Osteocyte (in vitro differentiated cells): ENCODE measurements around the gene KRTAP4-12. TPM values are rescaled to one million over a fixed set of nuclear protein-coding genes. Genes with fewer than 3 reads are reported as not detected.
"Not testable (repeated sequence)": the region's sequence is repeated elsewhere in the genome, so short reads cannot be mapped to it uniquely, and the experiment has no call there.

Source experiments
- DNase-seq: peaks from one replicate; pipeline ENCODE4 v3.0.0; 2021; ENCODE audit warnings: mixed read lengths; ENCODE audit not compliant: unreplicated experiment; ENCODE audit errors: extremely low spot score
- H3K27ac Mint-ChIP-seq: one replicate; pipeline ENCODE4 v1.8.0; 2021; ENCODE audit warnings: mild to moderate bottlenecking, mixed read lengths; ENCODE audit not compliant: unreplicated experiment
- H3K27me3 Mint-ChIP-seq: one replicate; pipeline ENCODE4 v1.8.0; 2021; ENCODE audit warnings: mixed read lengths; ENCODE audit not compliant: unreplicated experiment
- H3K36me3 Mint-ChIP-seq: one replicate; pipeline ENCODE4 v1.8.0; 2021; ENCODE audit warnings: mixed read lengths; ENCODE audit not compliant: unreplicated experiment
- H3K4me1 Mint-ChIP-seq: one replicate; pipeline ENCODE4 v1.8.0; 2021; ENCODE audit warnings: mixed read lengths; ENCODE audit not compliant: unreplicated experiment
- H3K4me3 Mint-ChIP-seq: one replicate; pipeline ENCODE4 v1.8.0; 2021; ENCODE audit warnings: mild to moderate bottlenecking, moderate library complexity, mixed read lengths; ENCODE audit not compliant: unreplicated experiment
- H3K9me3 Mint-ChIP-seq: one replicate; pipeline ENCODE4 v1.8.0; 2021; ENCODE audit warnings: mixed read lengths; ENCODE audit not compliant: unreplicated experiment
- total RNA-seq: library from RNA; stranded (reverse); gene quantifications from 2 replicates; pipeline ENCODE4 v1.2.1, GENCODE V29; 2021
- TF ChIP-seq, protein P1 (sequence below): fragments of 200-600 bp; sonication (generic); IDR thresholded peaks from 2 replicates; pipeline ENCODE4 v1.5.0; 2021; ENCODE audit warnings: antibody characterized with exemption, mild to moderate bottlenecking, moderate library complexity

KRTAP4-12 gene
- total RNA-seq, 1 donor from 2014 or later = not detected

- Mint-ChIP-seq H3K9me3 (peaks cover 14% of the 10 kb centered on the region), H3K4me1 (peaks cover 7% of the 10 kb centered on the region), H3K27ac (no peak overlapping the region)
These were observed 10.1 kb upstream of the KRTAP4-12 start for GRCh38 chr17:41133880-41134735.

GRCh38 chr17:41131979-41132378 lies 8.0 kb upstream of the KRTAP4-12 start:
- Mint-ChIP-seq H3K4me1 (peaks cover 7% of the 10 kb centered on the region), H3K36me3 (no peaks in the 10 kb centered on the region), H3K9me3 (peaks cover 10% of the 10 kb centered on the region), H3K27ac (no peak overlapping the region), H3K27me3 (no peaks in the 10 kb centered on the region), H3K4me3 (no peak overlapping the region)
- TF ChIP-seq, protein P1, sequence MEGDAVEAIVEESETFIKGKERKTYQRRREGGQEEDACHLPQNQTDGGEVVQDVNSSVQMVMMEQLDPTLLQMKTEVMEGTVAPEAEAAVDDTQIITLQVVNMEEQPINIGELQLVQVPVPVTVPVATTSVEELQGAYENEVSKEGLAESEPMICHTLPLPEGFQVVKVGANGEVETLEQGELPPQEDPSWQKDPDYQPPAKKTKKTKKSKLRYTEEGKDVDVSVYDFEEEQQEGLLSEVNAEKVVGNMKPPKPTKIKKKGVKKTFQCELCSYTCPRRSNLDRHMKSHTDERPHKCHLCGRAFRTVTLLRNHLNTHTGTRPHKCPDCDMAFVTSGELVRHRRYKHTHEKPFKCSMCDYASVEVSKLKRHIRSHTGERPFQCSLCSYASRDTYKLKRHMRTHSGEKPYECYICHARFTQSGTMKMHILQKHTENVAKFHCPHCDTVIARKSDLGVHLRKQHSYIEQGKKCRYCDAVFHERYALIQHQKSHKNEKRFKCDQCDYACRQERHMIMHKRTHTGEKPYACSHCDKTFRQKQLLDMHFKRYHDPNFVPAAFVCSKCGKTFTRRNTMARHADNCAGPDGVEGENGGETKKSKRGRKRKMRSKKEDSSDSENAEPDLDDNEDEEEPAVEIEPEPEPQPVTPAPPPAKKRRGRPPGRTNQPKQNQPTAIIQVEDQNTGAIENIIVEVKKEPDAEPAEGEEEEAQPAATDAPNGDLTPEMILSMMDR = no peak
- no peak for DNase-seq

More at GRCh38 chr17:41133880-41134735, 10.1 kb upstream of the KRTAP4-12 start:
- H3K27me3 Mint-ChIP-seq = no peaks in the 10 kb centered on the region
- TF ChIP-seq, protein P1 = no peak
- H3K36me3 Mint-ChIP-seq = peaks cover 5% of the 10 kb centered on the region
- no peak overlapping the region for H3K4me3 Mint-ChIP-seq
- DNase-seq = no peak

GRCh38 chr17:41127371-41127770 lies 3.4 kb upstream of the KRTAP4-12 start:
- Mint-ChIP-seq H3K36me3 (no peaks in the 10 kb centered on the region), H3K27me3 (no peaks in the 10 kb centered on the region), H3K9me3 (peaks cover 12% of the 10 kb centered on the region), H3K27ac (no peak overlapping the region), H3K4me3 (no peak overlapping the region), H3K4me1 (peaks cover 19% of the 10 kb centered on the region)
- DNase-seq = no peak
- TF ChIP-seq, protein P1 = no peak

GRCh38 chr17:41126412-41126811 lies 2.4 kb upstream of the KRTAP4-12 start:
- Mint-ChIP-seq H3K27me3 (no peaks in the 10 kb centered on the region), H3K4me1 (peaks cover 16% of the 10 kb centered on the region), H3K36me3 (no peaks in the 10 kb centered on the region), H3K9me3 (peaks cover 12% of the 10 kb centered on the region), H3K4me3 (no peak overlapping the region), H3K27ac (no peak overlapping the region)
- no peak for DNase-seq
- TF ChIP-seq, protein P1 = no peak

DNA sequence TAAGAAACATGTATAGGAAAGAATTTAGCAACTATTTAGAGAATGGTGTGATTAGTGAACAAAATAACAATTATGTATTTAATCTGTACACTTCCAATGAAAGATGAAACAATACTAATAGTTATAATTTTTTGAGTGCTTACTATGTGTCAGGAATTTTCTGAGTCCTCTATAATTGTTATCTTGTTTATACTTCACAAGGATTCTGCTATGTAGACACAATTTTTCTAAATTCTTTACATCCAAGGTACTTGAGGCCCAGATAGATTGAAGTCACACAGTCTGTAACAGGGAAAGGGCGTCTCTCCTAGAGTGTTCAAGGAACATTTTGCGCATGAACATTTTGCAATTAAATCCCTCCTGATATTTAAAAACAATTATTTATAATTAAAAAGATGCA lies 1.1 kb upstream of the KRTAP4-12 start:
- TF ChIP-seq, protein P1 = no peak
- DNase-seq = no peak
- Mint-ChIP-seq H3K27ac (no peak overlapping the region), H3K27me3 (no peaks in the 10 kb centered on the region), H3K4me3 (no peak overlapping the region), H3K4me1 (peaks cover 17% of the 10 kb centered on the region), H3K36me3 (no peaks in the 10 kb centered on the region), H3K9me3 (peaks cover 12% of the 10 kb centered on the region)

DNA sequence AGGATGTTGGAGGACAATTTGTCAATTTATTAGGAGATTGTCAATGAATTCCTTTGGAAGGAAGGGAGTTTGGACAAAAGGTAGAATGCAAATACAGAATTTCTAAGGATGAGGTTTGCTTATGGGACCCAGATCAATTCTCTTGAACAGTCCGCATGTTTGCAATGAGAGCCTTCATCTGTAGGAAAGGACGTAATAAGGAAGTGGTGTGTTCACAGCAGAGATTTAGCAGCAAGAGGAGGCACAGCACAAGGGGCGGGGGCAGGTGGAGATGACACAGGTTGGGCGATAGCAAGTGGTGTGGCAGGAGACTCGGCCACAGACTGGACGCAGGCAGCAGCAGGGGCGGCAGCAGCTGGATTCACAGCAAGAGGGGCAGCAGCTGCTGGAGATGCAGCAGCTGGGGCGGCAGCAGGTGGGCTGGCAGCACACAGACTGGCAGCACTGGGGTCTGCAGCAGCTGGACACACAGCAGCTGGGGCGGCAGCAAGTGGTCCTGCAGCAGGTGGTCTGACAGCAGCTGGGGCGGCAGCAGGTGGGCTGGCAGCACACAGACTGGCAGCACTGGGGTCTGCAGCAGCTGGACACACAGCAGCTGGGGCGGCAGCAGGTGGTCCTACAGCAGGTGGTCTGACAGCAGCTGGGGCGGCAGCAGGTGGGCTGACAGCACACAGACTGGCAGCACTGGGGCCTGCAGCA lies 541 bp downstream of the KRTAP4-12 start:
- peaks cover 31% of the 10 kb centered on the region for H3K4me1 Mint-ChIP-seq
- not testable (repeated sequence) for H3K4me3 Mint-ChIP-seq, H3K9me3 Mint-ChIP-seq, H3K36me3 Mint-ChIP-seq, DNase-seq, H3K27me3 Mint-ChIP-seq, H3K27ac Mint-ChIP-seq
